HL-60 (cell line): ENCODE measurements around the gene EGFL7.

ENCODE experiments used
- DNase-seq, 2 experiments: peaks; one replicate each; pipeline ENCODE4 v3.0.0-alpha.2; 2010 to 2020; ENCODE audit warnings: low read depth in 1 of 2, low spot score in 1 of 2
- H3K27ac ChIP-seq: fragments of 250-450 bp; sonication (Bioruptor Pico); replicated peaks from 2 replicates; pipeline ENCODE4 v1.5.1; 2020; ENCODE audit warnings: mild to moderate bottlenecking, moderate library complexity
- H3K27me3 ChIP-seq: fragments of 250-450 bp; sonication (Bioruptor Pico); 2 replicates; pipeline ENCODE4 v1.5.1; 2021; ENCODE audit warnings: mild to moderate bottlenecking, moderate library complexity; ENCODE audit not compliant: insufficient read depth, poor library complexity, severe bottlenecking
- H3K4me3 ChIP-seq: replicated peaks from 2 replicates; pipeline ENCODE4 v1.5.1; 2011; ENCODE audit warnings: mild to moderate bottlenecking, control low read depth, low read length; ENCODE audit not compliant: insufficient read depth
- CTCF ChIP-seq: IDR thresholded peaks from one replicate; pipeline ENCODE4 v1.5.1; 2011; ENCODE audit warnings: low read length, control low read depth, inconsistent platforms; ENCODE audit not compliant: insufficient read depth
- GABPA ChIP-seq: IDR thresholded peaks from 2 replicates; pipeline ENCODE4 v1.6.1; 2012; ENCODE audit warnings: low read depth
- POLR2AphosphoS5 ChIP-seq: IDR thresholded peaks from 2 replicates; pipeline ENCODE4 v1.6.1; 2012; ENCODE audit warnings: low read depth
- REST ChIP-seq: IDR thresholded peaks from 2 replicates; pipeline ENCODE4 v1.6.1; 2012; ENCODE audit warnings: low read depth; ENCODE audit not compliant: insufficient replicate concordance
- SPI1 ChIP-seq: IDR thresholded peaks from 2 replicates; pipeline ENCODE4 v1.6.1; 2012; ENCODE audit warnings: low read depth, mild to moderate bottlenecking, borderline replicate concordance

The EGFL7 gene

GRCh38 chr9:136644343-136644592 lies 18.4 kb upstream of the EGFL7 start:
- H3K4me3 ChIP-seq: no peak overlapping the region
- H3K27ac ChIP-seq: no peak overlapping the region
- TF ChIP-seq SPI1 (no peak), CTCF (no peak), POLR2AphosphoS5 (no peak), REST (no peak), GABPA (no peak)
- DNase-seq: no peak
- H3K27me3 ChIP-seq: peaks cover 3% of the 10 kb centered on the region

GRCh38 chr9:136644593-136645351 lies 17.9 kb upstream of the EGFL7 start:
- Histone ChIP-seq H3K27ac (peak overlapping the region; percentile 33), H3K27me3 (peaks cover 3% of the 10 kb centered on the region), H3K4me3 (no peak overlapping the region)
- peak in 1 of 2 experiments; percentile 80 for DNase-seq
- no peak for TF ChIP-seq GABPA
- no peak for TF ChIP-seq POLR2AphosphoS5
- peak; percentile 93 for TF ChIP-seq CTCF
- TF ChIP-seq SPI1: peak; percentile 41; the same call in 1 of the 2 replicates
- no peak for TF ChIP-seq REST

- H3K27ac ChIP-seq: peak overlapping the region; percentile 33; the same call in 1 of the 2 replicates
- H3K27me3 ChIP-seq: peaks cover 3% of the 10 kb centered on the region
- no peak for DNase-seq
- H3K4me3 ChIP-seq: no peak overlapping the region
- TF ChIP-seq REST (no peak), SPI1 (no peak), GABPA (no peak), CTCF (no peak), POLR2AphosphoS5 (no peak)
Observed at GRCh38 chr9:136645352-136645902, 17.3 kb upstream of the EGFL7 start.
